ENCODE measurements around the gene SETD5. TPM values are rescaled to one million over a fixed set of nuclear protein-coding genes. Genes with fewer than 3 reads are reported as not detected.

SETD5 gene, protein sequence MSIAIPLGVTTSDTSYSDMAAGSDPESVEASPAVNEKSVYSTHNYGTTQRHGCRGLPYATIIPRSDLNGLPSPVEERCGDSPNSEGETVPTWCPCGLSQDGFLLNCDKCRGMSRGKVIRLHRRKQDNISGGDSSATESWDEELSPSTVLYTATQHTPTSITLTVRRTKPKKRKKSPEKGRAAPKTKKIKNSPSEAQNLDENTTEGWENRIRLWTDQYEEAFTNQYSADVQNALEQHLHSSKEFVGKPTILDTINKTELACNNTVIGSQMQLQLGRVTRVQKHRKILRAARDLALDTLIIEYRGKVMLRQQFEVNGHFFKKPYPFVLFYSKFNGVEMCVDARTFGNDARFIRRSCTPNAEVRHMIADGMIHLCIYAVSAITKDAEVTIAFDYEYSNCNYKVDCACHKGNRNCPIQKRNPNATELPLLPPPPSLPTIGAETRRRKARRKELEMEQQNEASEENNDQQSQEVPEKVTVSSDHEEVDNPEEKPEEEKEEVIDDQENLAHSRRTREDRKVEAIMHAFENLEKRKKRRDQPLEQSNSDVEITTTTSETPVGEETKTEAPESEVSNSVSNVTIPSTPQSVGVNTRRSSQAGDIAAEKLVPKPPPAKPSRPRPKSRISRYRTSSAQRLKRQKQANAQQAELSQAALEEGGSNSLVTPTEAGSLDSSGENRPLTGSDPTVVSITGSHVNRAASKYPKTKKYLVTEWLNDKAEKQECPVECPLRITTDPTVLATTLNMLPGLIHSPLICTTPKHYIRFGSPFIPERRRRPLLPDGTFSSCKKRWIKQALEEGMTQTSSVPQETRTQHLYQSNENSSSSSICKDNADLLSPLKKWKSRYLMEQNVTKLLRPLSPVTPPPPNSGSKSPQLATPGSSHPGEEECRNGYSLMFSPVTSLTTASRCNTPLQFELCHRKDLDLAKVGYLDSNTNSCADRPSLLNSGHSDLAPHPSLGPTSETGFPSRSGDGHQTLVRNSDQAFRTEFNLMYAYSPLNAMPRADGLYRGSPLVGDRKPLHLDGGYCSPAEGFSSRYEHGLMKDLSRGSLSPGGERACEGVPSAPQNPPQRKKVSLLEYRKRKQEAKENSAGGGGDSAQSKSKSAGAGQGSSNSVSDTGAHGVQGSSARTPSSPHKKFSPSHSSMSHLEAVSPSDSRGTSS (N-terminal part only)
- polyA plus RNA-seq (ENCODE audit: insufficient read length in 3 of 3), result 100 to 1,000 TPM; 118 to 156 (median 134) TPM
- long read RNA-seq, donor 1, partial matches to known transcripts, result 68 of 75 reads
- long read RNA-seq, donor 1, other reads (novel, unspliced or antisense), result 0 of 75 reads
- long read RNA-seq, donor 2, full-length matches to known transcripts, result 5 of 5 reads
- long read RNA-seq, donor 2, partial matches to known transcripts, result 0 of 5 reads
- long read RNA-seq, donor 2, other reads (novel, unspliced or antisense), result 0 of 5 reads
- long read RNA-seq, donor 3, full-length matches to known transcripts, result 8 of 20 reads
- long read RNA-seq, donor 3, partial matches to known transcripts, result 12 of 20 reads
- long read RNA-seq, donor 3, other reads (novel, unspliced or antisense), result 0 of 20 reads
- long read RNA-seq, donor 4, partial matches to known transcripts, result 24 of 30 reads
- long read RNA-seq, donor 4, other reads (novel, unspliced or antisense), result 0 of 30 reads
- long read RNA-seq, donor 5, result 0 reads
- long read RNA-seq, donor 6, transcript SETD5-227 (3 exons, 634 nt), result major isoform, 9 of 38 reads
- long read RNA-seq, donor 6, partial matches to known transcripts, result 24 of 38 reads
- long read RNA-seq, donor 6, other reads (novel, unspliced or antisense), result 0 of 38 reads
- long read RNA-seq, donor 7, partial matches to known transcripts, result 20 of 28 reads
- long read RNA-seq, donor 7, other reads (novel, unspliced or antisense), result 0 of 28 reads
- long read RNA-seq, donor 8, full-length matches to known transcripts, result 16 of 46 reads
- long read RNA-seq, donor 8, partial matches to known transcripts, result 30 of 46 reads
- long read RNA-seq, donor 8, other reads (novel, unspliced or antisense), result 0 of 46 reads
- long read RNA-seq, donor 9, partial matches to known transcripts, result 0 of 3 reads
- long read RNA-seq, donor 9, other reads (novel, unspliced or antisense), result 0 of 3 reads
- long read RNA-seq, donor 10, transcript SETD5-218 (2 exons, 284 nt), result major isoform, 5 of 10 reads
- long read RNA-seq, donor 10, partial matches to known transcripts, result 0 of 10 reads
- long read RNA-seq, donor 10, other reads (novel, unspliced or antisense), result 0 of 10 reads
- long read RNA-seq, donor 11, partial matches to known transcripts, result 92 of 93 reads
- long read RNA-seq, donor 11, other reads (novel, unspliced or antisense), result 0 of 93 reads
- long read RNA-seq, donor 12, full-length matches to known transcripts, result 5 of 5 reads
- long read RNA-seq, donor 12, partial matches to known transcripts, result 0 of 5 reads
- long read RNA-seq, donor 12, other reads (novel, unspliced or antisense), result 0 of 5 reads
- long read RNA-seq, donor 13, transcript SETD5-227 (3 exons, 634 nt), result major isoform, 6 of 59 reads
- long read RNA-seq, donor 13, partial matches to known transcripts, result 50 of 59 reads
- long read RNA-seq, donor 13, other reads (novel, unspliced or antisense), result 0 of 59 reads
- long read RNA-seq, donor 14, partial matches to known transcripts, result 0 of 6 reads
- long read RNA-seq, donor 14, other reads (novel, unspliced or antisense), result 0 of 6 reads
- long read RNA-seq, donor 15, partial matches to known transcripts, result 0 of 2 reads
- long read RNA-seq, donor 15, other reads (novel, unspliced or antisense), result 0 of 2 reads
- long read RNA-seq, donor 16, full-length matches to known transcripts, result 11 of 156 reads
- long read RNA-seq, donor 16, partial matches to known transcripts, result 145 of 156 reads
- long read RNA-seq, donor 16, other reads (novel, unspliced or antisense), result 0 of 156 reads

- peak in 10 of 11 donors; percentile 81 to 97 (median 94) for DNase-seq (ENCODE audit: extremely low read depth in 1 of 11, low read depth in 9 of 11, low spot score in 4 of 11)
Observed at GRCh38 chr3:9397332-9397905, at the start of gene SETD5. Gene SETD5, plus strand, starts transcription at chr3:9397615. Its CDS starts 31,324 bp downstream, at chr3:9428939.

- DNase-seq (ENCODE audit: extremely low read depth in 1 of 11, low read depth in 9 of 11, low spot score in 4 of 11), result no peak
Observed at GRCh38 chr3:9347887-9348286, 49.5 kb upstream of the SETD5 start.

GRCh38 chr3:9349321-9350117 lies 47.9 kb upstream of the SETD5 start:
- DNase-seq (ENCODE audit: extremely low read depth in 1 of 11, low read depth in 9 of 11, low spot score in 4 of 11), result peak in 1 of 11 donors; percentile 42

DNA sequence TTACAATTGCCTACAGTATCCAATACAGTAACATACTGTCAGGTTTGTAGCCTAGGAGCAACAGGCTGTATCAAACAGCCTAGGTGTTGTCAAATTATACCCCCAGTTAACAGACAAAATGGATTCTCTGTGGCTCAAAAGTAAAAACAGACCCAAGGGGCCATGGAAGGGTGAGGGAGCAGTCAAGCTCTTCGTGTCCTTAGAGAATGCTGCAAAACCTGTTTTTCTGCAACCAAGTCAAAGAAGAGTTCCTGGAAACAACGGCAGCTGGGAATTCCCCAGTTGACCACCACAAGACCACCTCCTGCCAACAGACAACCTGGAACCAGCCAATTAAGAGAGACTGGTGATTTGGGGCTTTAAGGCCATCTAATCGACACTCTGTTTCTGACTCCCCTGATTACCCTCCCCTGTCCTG lies 45.7 kb upstream of the SETD5 start:
- peak in 6 of 11 donors; percentile 36 to 68 (median 60) for DNase-seq (ENCODE audit: extremely low read depth in 1 of 11, low read depth in 9 of 11, low spot score in 4 of 11)

GRCh38 chr3:9352917-9353752 lies 44.3 kb upstream of the SETD5 start:
- peak in 10 of 11 donors; percentile 53 to 78 (median 66) for DNase-seq (ENCODE audit: extremely low read depth in 1 of 11, low read depth in 9 of 11, low spot score in 4 of 11)

- DNase-seq (ENCODE audit: extremely low read depth in 1 of 11, low read depth in 9 of 11, low spot score in 4 of 11), result no peak
Observed at GRCh38 chr3:9361691-9362388, 35.6 kb upstream of the SETD5 start.

- peak; percentile 81 to 89 (median 88) for DNase-seq (ENCODE audit: extremely low read depth in 1 of 11, low read depth in 9 of 11, low spot score in 4 of 11)
Observed at GRCh38 chr3:9362731-9363530, 34.5 kb upstream of the SETD5 start, which contains the start of gene THUMPD3. Gene THUMPD3, plus strand, starts transcription at chr3:9363054. Its CDS starts 2,015 bp downstream, at chr3:9365069.

DNA sequence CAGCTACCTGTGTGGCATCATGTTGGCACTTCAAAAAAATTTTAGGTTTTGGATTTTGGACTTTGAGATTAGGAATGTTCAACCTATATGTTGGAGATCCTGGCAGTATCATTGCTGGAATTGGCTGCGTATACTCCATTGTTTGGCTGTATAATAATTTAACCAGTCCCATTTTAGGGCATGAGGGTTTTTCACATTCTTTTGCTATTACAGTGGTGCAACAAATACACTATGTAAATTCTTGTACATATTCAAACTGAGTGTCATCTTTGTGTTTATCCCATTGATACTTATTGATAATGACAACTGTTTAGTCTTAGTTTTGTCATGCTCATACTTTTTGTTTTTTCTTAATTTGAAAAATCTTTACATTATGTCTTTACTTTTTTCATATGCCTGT lies 27.9 kb upstream of the SETD5 start:
- no peak for DNase-seq (ENCODE audit: extremely low read depth in 1 of 11, low read depth in 9 of 11, low spot score in 4 of 11)

DNA sequence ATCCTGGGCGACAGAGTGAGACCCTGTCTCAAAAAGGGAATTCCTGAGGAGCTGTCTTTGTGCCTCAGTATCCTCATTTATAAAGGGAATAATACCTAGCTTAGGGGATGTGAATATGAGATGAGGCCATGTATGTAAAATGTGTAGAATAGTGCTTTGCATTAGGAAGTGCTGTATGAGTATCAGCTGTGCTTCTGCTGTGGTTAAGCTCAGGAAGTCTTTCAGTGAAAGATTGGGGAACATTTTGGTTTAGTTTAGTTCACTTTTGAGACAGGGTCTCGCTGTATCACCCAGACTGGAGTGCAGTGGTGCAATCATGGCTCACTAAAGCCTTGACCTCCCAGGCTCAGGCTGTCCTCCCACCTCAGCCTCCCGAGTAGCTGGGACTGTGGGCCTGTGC lies 23.9 kb upstream of the SETD5 start:
- no peak for DNase-seq (ENCODE audit: extremely low read depth in 1 of 11, low read depth in 9 of 11, low spot score in 4 of 11)

DNA sequence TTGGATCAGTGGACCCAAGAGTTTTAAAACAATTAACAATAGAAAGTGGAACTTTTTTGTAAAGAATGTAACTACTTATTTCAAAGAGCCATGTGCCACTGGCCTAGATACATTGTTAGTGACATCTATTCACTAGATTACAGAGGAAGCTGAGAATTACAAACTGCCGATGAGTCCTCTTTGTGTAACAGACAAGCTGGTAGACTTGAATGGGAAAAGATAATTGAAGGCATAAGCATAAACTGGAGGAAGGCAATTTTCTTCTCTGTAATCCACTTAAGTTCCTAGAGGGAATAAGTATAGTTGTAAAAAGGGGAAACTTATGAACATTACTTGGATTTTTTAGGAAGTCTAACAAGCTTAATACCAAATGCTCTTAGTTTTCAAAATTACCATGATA lies 19.4 kb upstream of the SETD5 start:
- DNase-seq (ENCODE audit: extremely low read depth in 1 of 11, low read depth in 9 of 11, low spot score in 4 of 11), result no peak

DNA sequence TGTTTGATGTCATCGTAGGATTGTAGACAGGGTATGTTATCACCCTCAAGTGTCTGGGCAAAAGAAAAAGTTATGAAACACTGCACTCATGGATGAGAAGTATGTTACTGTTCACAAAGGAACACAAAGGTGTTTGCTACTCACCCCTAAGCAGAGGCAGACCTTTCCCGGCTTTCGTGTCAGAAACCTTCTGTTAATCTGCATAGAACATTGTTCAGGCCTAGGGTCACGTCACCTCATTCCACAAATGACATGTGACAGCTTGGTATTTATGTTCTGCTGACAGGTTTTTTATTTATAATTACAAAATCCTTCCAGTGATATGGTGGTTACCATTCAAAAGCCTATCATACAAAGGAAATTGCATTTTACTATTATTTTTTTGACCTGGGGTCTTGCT lies 18.1 kb upstream of the SETD5 start:
- DNase-seq (ENCODE audit: extremely low read depth in 1 of 11, low read depth in 9 of 11, low spot score in 4 of 11), result no peak

- DNase-seq (ENCODE audit: extremely low read depth in 1 of 11, low read depth in 9 of 11, low spot score in 4 of 11), result no peak
Observed at GRCh38 chr3:9380014-9380413, 17.4 kb upstream of the SETD5 start.
